HEK293 (cell line): ENCODE results near the gene C21orf58.

Experiments used
- GLIS1 ChIP-seq: fragments of 450-650 bp; formaldehyde crosslinking; IDR thresholded peaks from 2 replicates; pipeline ENCODE4 v1.5.1; 2016; ENCODE audit warnings: missing biosample characterization, missing genetic modification characterization
- GLIS2 ChIP-seq: fragments of 450-650 bp; formaldehyde crosslinking; IDR thresholded peaks from 2 replicates; pipeline ENCODE4 v1.5.1; 2016; ENCODE audit warnings: missing biosample characterization, missing genetic modification characterization
- IKZF3 ChIP-seq: fragments of 450-650 bp; IDR thresholded peaks from 2 replicates; pipeline ENCODE4 v1.5.0; 2018; ENCODE audit warnings: missing biosample characterization, mild to moderate bottlenecking, missing genetic modification characterization, moderate library complexity
- INSM2 ChIP-seq: fragments of 450-650 bp; formaldehyde crosslinking; IDR thresholded peaks from 2 replicates; pipeline ENCODE4 v1.5.1; 2016; ENCODE audit warnings: missing biosample characterization, missing genetic modification characterization
- KLF8 ChIP-seq: fragments of 450-650 bp; formaldehyde crosslinking; IDR thresholded peaks from 2 replicates; pipeline ENCODE4 v1.5.1; 2016; ENCODE audit warnings: missing biosample characterization, missing genetic modification characterization
- OSR2 ChIP-seq: fragments of 450-650 bp; formaldehyde crosslinking; IDR thresholded peaks from 2 replicates; pipeline ENCODE4 v1.5.1; 2016; ENCODE audit warnings: missing biosample characterization, missing genetic modification characterization
- OVOL3 ChIP-seq: fragments of 450-650 bp; formaldehyde crosslinking; IDR thresholded peaks from 2 replicates; pipeline ENCODE4 v1.5.1; 2016; ENCODE audit warnings: missing biosample characterization, missing genetic modification characterization
- ZBTB11 ChIP-seq: fragments of 450-650 bp; formaldehyde crosslinking; conservative IDR thresholded peaks from 2 replicates; pipeline ENCODE4 v1.5.1; 2016; ENCODE audit warnings: low read depth, missing biosample characterization, missing genetic modification characterization
- ZBTB20 ChIP-seq: fragments of 450-650 bp; formaldehyde crosslinking; IDR thresholded peaks from 2 replicates; pipeline ENCODE4 v1.5.1; 2016; ENCODE audit warnings: missing biosample characterization, missing genetic modification characterization
- ZBTB21 ChIP-seq: fragments of 450-650 bp; formaldehyde crosslinking; IDR thresholded peaks from 2 replicates; pipeline ENCODE4 v1.5.1; 2017; ENCODE audit warnings: missing biosample characterization, missing genetic modification characterization
- ZBTB7A ChIP-seq: fragments of 450-650 bp; formaldehyde crosslinking; IDR thresholded peaks from 2 replicates; pipeline ENCODE4 v1.5.1; 2016; ENCODE audit warnings: low read depth, missing biosample characterization, missing genetic modification characterization
- ZBTB8A ChIP-seq: fragments of 450-650 bp; formaldehyde crosslinking; IDR thresholded peaks from 2 replicates; pipeline ENCODE4 v1.5.1; 2016; ENCODE audit warnings: missing biosample characterization, missing genetic modification characterization
- ZEB2 ChIP-seq: fragments of 450-650 bp; formaldehyde crosslinking; IDR thresholded peaks from 2 replicates; pipeline ENCODE4 v1.5.1; 2016; ENCODE audit warnings: missing biosample characterization, missing genetic modification characterization
- ZFP3 ChIP-seq: fragments of 450-650 bp; formaldehyde crosslinking; IDR thresholded peaks from 2 replicates; pipeline ENCODE4 v1.5.1; 2016; ENCODE audit warnings: low read depth, missing biosample characterization, missing genetic modification characterization
- ZFP41 ChIP-seq: fragments of 450-650 bp; formaldehyde crosslinking; IDR thresholded peaks from 2 replicates; pipeline ENCODE4 v1.5.1; 2016; ENCODE audit warnings: missing biosample characterization, missing genetic modification characterization, borderline replicate concordance
- ZNF10 ChIP-seq: fragments of 450-650 bp; formaldehyde crosslinking; IDR thresholded peaks from 2 replicates; pipeline ENCODE4 v1.5.1; 2017; ENCODE audit warnings: missing biosample characterization, missing genetic modification characterization
- ZNF138 ChIP-seq: fragments of 450-650 bp; formaldehyde crosslinking; IDR thresholded peaks from 2 replicates; pipeline ENCODE4 v1.5.1; 2016; ENCODE audit warnings: missing biosample characterization, missing genetic modification characterization, borderline replicate concordance
- ZNF18 ChIP-seq: fragments of 450-650 bp; formaldehyde crosslinking; IDR thresholded peaks from 2 replicates; pipeline ENCODE4 v1.5.1; 2016; ENCODE audit warnings: missing biosample characterization, missing genetic modification characterization
- ZNF24 ChIP-seq: fragments of 450-650 bp; formaldehyde crosslinking; IDR thresholded peaks from 2 replicates; pipeline ENCODE4 v1.5.1; 2016; ENCODE audit warnings: missing biosample characterization, missing genetic modification characterization
- ZNF248 ChIP-seq: fragments of 450-650 bp; formaldehyde crosslinking; IDR thresholded peaks from 2 replicates; pipeline ENCODE4 v1.5.1; 2017; ENCODE audit warnings: missing biosample characterization, missing genetic modification characterization
- ZNF266 ChIP-seq: fragments of 450-650 bp; formaldehyde crosslinking; IDR thresholded peaks from 2 replicates; pipeline ENCODE4 v1.5.1; 2016; ENCODE audit warnings: missing biosample characterization, missing genetic modification characterization, low read depth
- ZNF341 ChIP-seq: fragments of 450-650 bp; formaldehyde crosslinking; IDR thresholded peaks from 2 replicates; pipeline ENCODE4; 2016; ENCODE audit warnings: low read depth, missing biosample characterization, missing genetic modification characterization
- ZNF362 ChIP-seq: fragments of 450-650 bp; formaldehyde crosslinking; IDR thresholded peaks from 2 replicates; pipeline ENCODE4 v1.5.1; 2016; ENCODE audit warnings: missing biosample characterization, missing genetic modification characterization
- ZNF416 ChIP-seq: fragments of 450-650 bp; formaldehyde crosslinking; IDR thresholded peaks from 2 replicates; pipeline ENCODE4 v1.5.1; 2016; ENCODE audit warnings: missing biosample characterization, missing genetic modification characterization
- ZNF48 ChIP-seq: fragments of 450-650 bp; formaldehyde crosslinking; IDR thresholded peaks from 2 replicates; pipeline ENCODE4 v1.5.1; 2016; ENCODE audit warnings: missing biosample characterization, missing genetic modification characterization
- ZNF544 ChIP-seq: fragments of 450-650 bp; formaldehyde crosslinking; IDR thresholded peaks from 2 replicates; pipeline ENCODE4 v1.5.0; 2017; ENCODE audit warnings: missing biosample characterization, missing genetic modification characterization
- ZNF555 ChIP-seq: fragments of 450-650 bp; formaldehyde crosslinking; conservative IDR thresholded peaks from 2 replicates; pipeline ENCODE4 v1.5.1; 2017; ENCODE audit warnings: missing biosample characterization, mild to moderate bottlenecking, missing genetic modification characterization, inconsistent platforms
- ZNF561 ChIP-seq: fragments of 450-650 bp; IDR thresholded peaks from 2 replicates; pipeline ENCODE4 v1.5.1; 2018; ENCODE audit warnings: missing biosample characterization, missing genetic modification characterization, borderline replicate concordance
- ZNF768 ChIP-seq: fragments of 450-650 bp; formaldehyde crosslinking; IDR thresholded peaks from 2 replicates; pipeline ENCODE4 v1.5.1; 2018; ENCODE audit warnings: missing biosample characterization, mild to moderate bottlenecking, missing genetic modification characterization
- ZNF843 ChIP-seq: fragments of 450-650 bp; formaldehyde crosslinking; IDR thresholded peaks from 2 replicates; pipeline ENCODE4 v1.5.1; 2016; ENCODE audit warnings: missing biosample characterization, missing genetic modification characterization

Gene C21orf58

GRCh38 chr21:46285761-46286647 lies 37.7 kb downstream of the C21orf58 start, which contains the start of gene YBEY (continued):
- TF ChIP-seq INSM2 (tag by site-specific recombination) = peak; percentile 73; the same call in 1 of the 2 replicates
- no peak; the same call in none of the 2 replicates for TF ChIP-seq ZNF10 (tag by site-specific recombination)
- peak; percentile 95 for TF ChIP-seq KLF8 (tag by site-specific recombination)
- TF ChIP-seq ZNF266 = peak; percentile 30; the same call in 1 of the 2 replicates
- no peak for TF ChIP-seq ZFP41 (tag by site-specific recombination)
- TF ChIP-seq ZNF843 = no peak; the same call in none of the 2 replicates
- TF ChIP-seq ZBTB20 (tag by site-specific recombination) = peak; percentile 66; the same call in 1 of the 2 replicates
- TF ChIP-seq ZNF341 (tag by site-specific recombination) = peak; percentile 70
- peak; percentile 60; the same call in 1 of the 2 replicates for TF ChIP-seq ZBTB21 (tag by site-specific recombination)
- TF ChIP-seq ZNF362 (tag by site-specific recombination) = no peak
- TF ChIP-seq ZBTB11 = peak; percentile 99
- peak; percentile 63 for TF ChIP-seq OSR2 (tag by site-specific recombination)
- no peak for TF ChIP-seq ZFP3 (tag by site-specific recombination)
- TF ChIP-seq ZNF416 (tag by site-specific recombination) = no peak
- peak; percentile 59; the same call in 1 of the 2 replicates for TF ChIP-seq GLIS2 (tag by site-specific recombination)
- no peak for TF ChIP-seq ZNF248 (tag by site-specific recombination)
- TF ChIP-seq ZNF768 (tag by site-specific recombination) = no peak; the same call in 1 of the 2 replicates
- peak; percentile 100 for TF ChIP-seq ZEB2 (tag by site-specific recombination)
- no peak for TF ChIP-seq ZNF138 (tag by site-specific recombination)
- TF ChIP-seq IKZF3 (tag by site-specific recombination) = peak; percentile 45
- TF ChIP-seq ZNF544 (tag by site-specific recombination) = no peak
- peak; percentile 40 for TF ChIP-seq ZNF24 (tag by site-specific recombination)
- TF ChIP-seq ZNF18 (tag by site-specific recombination) = no peak
- peak; percentile 89 for TF ChIP-seq ZBTB7A
- no peak for TF ChIP-seq ZNF555 (tag by site-specific recombination)
- peak; percentile 30; the same call in 1 of the 2 replicates for TF ChIP-seq GLIS1
- TF ChIP-seq ZNF48 (tag by site-specific recombination) = no peak
- TF ChIP-seq ZNF561 (tag by site-specific recombination) = peak; percentile 99
- TF ChIP-seq OVOL3 = no peak; the same call in 1 of the 2 replicates
- peak; percentile 91 for TF ChIP-seq ZBTB8A (tag by site-specific recombination)
